ENCODE results near the gene ANAPC16.
"Not testable (repeated sequence)": the region's sequence is repeated elsewhere in the genome, so short reads cannot be mapped to it uniquely, and the experiment has no call there.

The ANAPC16 gene

DNA sequence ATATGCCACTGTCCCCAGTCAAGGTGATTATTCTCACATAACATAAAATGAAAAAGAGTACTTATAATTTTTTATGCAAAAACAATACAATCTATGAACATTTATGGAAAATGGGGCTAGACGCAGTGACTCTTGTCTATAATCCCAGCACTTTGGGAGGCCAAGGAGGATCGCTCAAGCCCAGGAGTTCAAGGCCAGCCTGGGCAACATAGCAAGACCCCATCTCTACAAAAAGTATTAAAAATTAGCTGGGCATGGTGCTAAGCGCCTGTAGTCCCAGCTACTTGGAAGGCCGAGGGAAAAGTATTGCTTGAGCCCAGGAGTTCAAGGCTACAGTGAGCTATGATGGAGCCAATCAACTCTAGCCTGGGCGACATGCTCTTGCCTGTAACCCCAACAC is 14.5 kb upstream of the ANAPC16 start:
- Histone ChIP-seq H3K79me2 (ENCODE audit: low read length) (no peaks in the 10 kb centered on the region), H4K20me1 (ENCODE audit: insufficient read depth, low read length) (no peaks in the 10 kb centered on the region), H3K27me3 (ENCODE audit: low read depth, low read length) (no peaks in the 10 kb centered on the region), H3K27ac (ENCODE audit: low read length) (no peak overlapping the region), H3K4me1 (ENCODE audit: low read length) (no peaks in the 10 kb centered on the region), H3K9me3 (ENCODE audit: insufficient read depth, low read length) (no peaks in the 10 kb centered on the region), H3K36me3 (replicated peaks; ENCODE audit: low read depth, low read length) (no peaks in the 10 kb centered on the region), H3K4me2 (ENCODE audit: low read length) (no peak overlapping the region), H3K9ac (ENCODE audit: low read length) (no peak overlapping the region), H3K4me3 (ENCODE audit: low read length) (no peak overlapping the region), H2AFZ (ENCODE audit: low read depth, low read length) (no peak overlapping the region)
- no peak for TF ChIP-seq EZH2phosphoT487 (IDR thresholded peaks at IDR 0.05; ENCODE audit: low read depth)
- TF ChIP-seq, protein P1, sequence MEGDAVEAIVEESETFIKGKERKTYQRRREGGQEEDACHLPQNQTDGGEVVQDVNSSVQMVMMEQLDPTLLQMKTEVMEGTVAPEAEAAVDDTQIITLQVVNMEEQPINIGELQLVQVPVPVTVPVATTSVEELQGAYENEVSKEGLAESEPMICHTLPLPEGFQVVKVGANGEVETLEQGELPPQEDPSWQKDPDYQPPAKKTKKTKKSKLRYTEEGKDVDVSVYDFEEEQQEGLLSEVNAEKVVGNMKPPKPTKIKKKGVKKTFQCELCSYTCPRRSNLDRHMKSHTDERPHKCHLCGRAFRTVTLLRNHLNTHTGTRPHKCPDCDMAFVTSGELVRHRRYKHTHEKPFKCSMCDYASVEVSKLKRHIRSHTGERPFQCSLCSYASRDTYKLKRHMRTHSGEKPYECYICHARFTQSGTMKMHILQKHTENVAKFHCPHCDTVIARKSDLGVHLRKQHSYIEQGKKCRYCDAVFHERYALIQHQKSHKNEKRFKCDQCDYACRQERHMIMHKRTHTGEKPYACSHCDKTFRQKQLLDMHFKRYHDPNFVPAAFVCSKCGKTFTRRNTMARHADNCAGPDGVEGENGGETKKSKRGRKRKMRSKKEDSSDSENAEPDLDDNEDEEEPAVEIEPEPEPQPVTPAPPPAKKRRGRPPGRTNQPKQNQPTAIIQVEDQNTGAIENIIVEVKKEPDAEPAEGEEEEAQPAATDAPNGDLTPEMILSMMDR (IDR thresholded peaks at IDR 0.05; ENCODE audit: low read depth, low read length): no peak

DNA sequence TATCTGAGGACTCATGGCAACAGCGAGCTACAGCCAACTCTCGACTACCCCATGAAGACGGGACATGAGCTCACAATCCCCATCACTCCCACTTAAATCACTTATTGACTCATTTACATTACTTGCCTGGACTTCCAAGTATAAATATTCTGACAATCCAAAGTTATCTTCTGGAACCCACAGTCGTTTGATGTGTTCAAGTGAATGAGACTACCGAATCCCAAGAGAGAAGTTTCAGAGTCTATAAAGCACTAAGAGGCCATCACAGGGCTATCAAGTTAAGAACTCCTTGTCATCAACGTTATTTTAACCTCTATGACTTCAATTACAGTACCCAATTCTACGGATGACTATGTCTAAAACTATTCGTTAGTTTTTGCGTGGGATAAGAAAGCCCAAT is 11.5 kb upstream of the ANAPC16 start:
- Histone ChIP-seq H4K20me1 (ENCODE audit: insufficient read depth, low read length) (no peaks in the 10 kb centered on the region), H2AFZ (ENCODE audit: low read depth, low read length) (no peak overlapping the region), H3K4me1 (ENCODE audit: low read length) (no peaks in the 10 kb centered on the region), H3K9ac (ENCODE audit: low read length) (no peak overlapping the region), H3K27me3 (ENCODE audit: low read depth, low read length) (no peaks in the 10 kb centered on the region), H3K4me2 (ENCODE audit: low read length) (no peak overlapping the region), H3K4me3 (ENCODE audit: low read length) (no peak overlapping the region), H3K36me3 (replicated peaks; ENCODE audit: low read depth, low read length) (no peaks in the 10 kb centered on the region), H3K27ac (ENCODE audit: low read length) (no peak overlapping the region), H3K9me3 (ENCODE audit: insufficient read depth, low read length) (no peaks in the 10 kb centered on the region), H3K79me2 (ENCODE audit: low read length) (no peaks in the 10 kb centered on the region)
- TF ChIP-seq, protein P1 (IDR thresholded peaks at IDR 0.05; ENCODE audit: low read depth, low read length): no peak
- TF ChIP-seq EZH2phosphoT487 (IDR thresholded peaks at IDR 0.05; ENCODE audit: low read depth): no peak

GRCh38 chr10:72204724-72205123 is 11.1 kb upstream of the ANAPC16 start:
- Histone ChIP-seq H3K27me3 (ENCODE audit: low read depth, low read length) (no peaks in the 10 kb centered on the region), H3K27ac (ENCODE audit: low read length) (no peak overlapping the region), H3K4me1 (ENCODE audit: low read length) (no peaks in the 10 kb centered on the region), H3K4me3 (ENCODE audit: low read length) (no peak overlapping the region), H3K9ac (ENCODE audit: low read length) (no peak overlapping the region), H3K36me3 (replicated peaks; ENCODE audit: low read depth, low read length) (no peaks in the 10 kb centered on the region), H3K4me2 (ENCODE audit: low read length) (no peak overlapping the region), H3K79me2 (ENCODE audit: low read length) (no peaks in the 10 kb centered on the region), H3K9me3 (ENCODE audit: insufficient read depth, low read length) (no peaks in the 10 kb centered on the region), H4K20me1 (ENCODE audit: insufficient read depth, low read length) (no peaks in the 10 kb centered on the region), H2AFZ (ENCODE audit: low read depth, low read length) (no peak overlapping the region)
- TF ChIP-seq EZH2phosphoT487 (IDR thresholded peaks at IDR 0.05; ENCODE audit: low read depth): no peak
- TF ChIP-seq, protein P1 (IDR thresholded peaks at IDR 0.05; ENCODE audit: low read depth, low read length): no peak

DNA sequence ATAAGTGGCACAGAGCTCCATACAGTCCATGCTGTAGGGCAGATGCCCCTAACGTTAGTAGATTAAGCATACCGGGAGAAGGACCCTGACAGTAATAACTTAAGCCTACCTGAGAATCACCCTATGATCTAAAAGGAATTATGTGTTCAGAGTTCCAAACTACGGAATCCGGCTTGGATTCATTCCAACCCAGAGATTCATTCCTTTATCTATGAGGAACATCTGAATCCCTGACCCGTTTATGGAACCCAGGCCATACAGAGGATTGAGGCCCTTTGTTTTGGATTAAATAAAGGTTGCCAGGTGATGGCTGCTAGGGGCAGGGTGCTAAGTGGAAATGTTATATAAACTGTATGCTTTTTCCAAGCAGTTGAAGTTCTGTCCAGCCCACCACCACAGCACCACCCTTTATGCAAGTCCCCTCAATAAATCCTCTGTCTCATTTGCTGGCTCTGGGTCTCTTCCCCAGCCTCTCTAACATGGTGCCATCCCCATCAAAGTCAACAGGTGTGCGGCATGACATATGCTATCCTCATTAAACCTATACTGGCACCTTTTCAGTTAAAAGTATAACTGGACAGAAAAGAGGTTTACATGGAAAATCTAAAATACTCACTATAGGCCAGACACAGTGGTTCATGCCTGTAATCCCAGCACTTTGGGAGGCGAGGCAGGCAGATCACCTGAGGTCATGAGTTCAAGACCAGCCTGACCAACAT is 9.1 kb upstream of the ANAPC16 start:
- H3K36me3 ChIP-seq (replicated peaks; ENCODE audit: low read depth, low read length): peaks cover 5% of the 10 kb centered on the region
- TF ChIP-seq, protein P1 (IDR thresholded peaks at IDR 0.05; ENCODE audit: low read depth, low read length): no peak
- TF ChIP-seq EZH2phosphoT487 (IDR thresholded peaks at IDR 0.05; ENCODE audit: low read depth): no peak

GRCh38 chr10:72208526-72208925 is 7.3 kb upstream of the ANAPC16 start:
- not testable (repeated sequence) for H3K4me1 ChIP-seq (ENCODE audit: low read length); H3K36me3 ChIP-seq (replicated peaks; ENCODE audit: low read depth, low read length); H3K9ac ChIP-seq (ENCODE audit: low read length); H4K20me1 ChIP-seq (ENCODE audit: insufficient read depth, low read length); H3K27ac ChIP-seq (ENCODE audit: low read length); H3K4me2 ChIP-seq (ENCODE audit: low read length); H3K27me3 ChIP-seq (ENCODE audit: low read depth, low read length); H3K9me3 ChIP-seq (ENCODE audit: insufficient read depth, low read length); H3K4me3 ChIP-seq (ENCODE audit: low read length); H3K79me2 ChIP-seq (ENCODE audit: low read length); H2AFZ ChIP-seq (ENCODE audit: low read depth, low read length)

More for the DNA sequence above, 9.1 kb upstream of the ANAPC16 start:
- Histone ChIP-seq H3K9ac (ENCODE audit: low read length) (no peak overlapping the region), H4K20me1 (ENCODE audit: insufficient read depth, low read length) (no peaks in the 10 kb centered on the region), H3K4me2 (ENCODE audit: low read length) (no peak overlapping the region), H3K27me3 (ENCODE audit: low read depth, low read length) (no peaks in the 10 kb centered on the region), H3K27ac (ENCODE audit: low read length) (no peak overlapping the region), H3K9me3 (ENCODE audit: insufficient read depth, low read length) (no peaks in the 10 kb centered on the region), H2AFZ (ENCODE audit: low read depth, low read length) (no peak overlapping the region), H3K4me3 (ENCODE audit: low read length) (no peak overlapping the region), H3K79me2 (ENCODE audit: low read length) (no peaks in the 10 kb centered on the region), H3K4me1 (ENCODE audit: low read length) (no peaks in the 10 kb centered on the region)

DNA sequence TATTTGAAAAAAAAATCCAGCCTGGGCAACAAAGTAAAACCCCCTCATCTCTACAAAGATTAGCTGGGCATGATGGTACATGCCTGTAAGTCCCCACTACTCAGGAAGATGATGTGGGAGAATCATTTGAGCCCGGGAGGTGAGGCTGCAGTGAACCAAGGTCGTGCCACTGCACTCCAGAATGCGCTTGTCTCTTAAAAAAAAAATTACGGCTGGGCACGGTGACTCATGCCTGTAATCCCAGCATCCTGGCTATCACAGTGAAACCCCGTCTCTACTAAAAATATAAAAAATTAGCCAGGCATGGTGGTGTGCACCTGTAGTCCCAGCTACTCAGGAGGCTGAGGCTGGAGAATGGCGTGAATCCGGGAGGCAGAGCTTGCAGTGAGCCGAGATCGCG is 4.4 kb upstream of the ANAPC16 start:
- not testable (repeated sequence) for H3K36me3 ChIP-seq (replicated peaks; ENCODE audit: low read depth, low read length); H2AFZ ChIP-seq (ENCODE audit: low read depth, low read length); H4K20me1 ChIP-seq (ENCODE audit: insufficient read depth, low read length); H3K79me2 ChIP-seq (ENCODE audit: low read length); H3K27me3 ChIP-seq (ENCODE audit: low read depth, low read length); H3K4me1 ChIP-seq (ENCODE audit: low read length); H3K9ac ChIP-seq (ENCODE audit: low read length); H3K4me3 ChIP-seq (ENCODE audit: low read length); H3K27ac ChIP-seq (ENCODE audit: low read length); H3K4me2 ChIP-seq (ENCODE audit: low read length); H3K9me3 ChIP-seq (ENCODE audit: insufficient read depth, low read length)

All from OCI-LY3 (cell line).